C4-2B (cell line): ENCODE data around the gene TENM4.

Experiments
- CTCF ChIP-seq: fragments of 450-650 bp; conservative IDR thresholded peaks from 2 replicates; pipeline ENCODE4 v1.5.1; 2017; ENCODE audit warnings: mild to moderate bottlenecking
- ZFX ChIP-seq: fragments of 450-650 bp; IDR thresholded peaks from 2 replicates; pipeline ENCODE4 v1.6.1; 2017

DNA sequence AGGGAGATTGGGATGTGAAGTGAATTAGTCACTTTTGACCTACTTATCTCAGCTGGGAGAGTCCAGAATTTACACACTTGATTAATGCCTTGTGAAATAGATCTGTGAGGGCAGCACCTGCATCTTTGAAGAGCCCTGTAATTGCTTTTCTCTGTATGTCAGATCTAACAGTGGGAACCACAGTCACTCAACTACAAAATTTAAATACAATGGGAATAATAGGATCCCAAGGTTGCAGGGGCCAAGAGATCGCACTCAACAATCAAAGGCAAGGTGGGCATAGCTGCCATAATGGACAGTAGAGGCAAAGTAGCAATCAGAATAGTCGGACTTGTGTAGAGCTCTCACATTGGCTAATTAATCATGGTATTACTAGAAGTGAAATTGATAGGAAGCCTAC is 820.7 kb downstream of the TENM4 start:
- no peak for TF ChIP-seq CTCF
- TF ChIP-seq ZFX, result no peak
